NOMO-1 treated with DMSO at 0.1 percent for 48 hours (cell line): ENCODE data around the gene COBLL1.
"Not testable (repeated sequence)": the region's sequence is repeated elsewhere in the genome, so short reads cannot be mapped to it uniquely, and the experiment has no call there.

ENCODE experiments used
- DNase-seq: peaks from one replicate; lab custom pipeline; 2025; ENCODE audit not compliant: unreplicated experiment; lab: John Stamatoyannopoulos, UW

The COBLL1 gene

GRCh38 chr2:164717000-164717803 is 124.4 kb downstream of the COBLL1 start:
- peak; percentile 8 for DNase-seq

DNA sequence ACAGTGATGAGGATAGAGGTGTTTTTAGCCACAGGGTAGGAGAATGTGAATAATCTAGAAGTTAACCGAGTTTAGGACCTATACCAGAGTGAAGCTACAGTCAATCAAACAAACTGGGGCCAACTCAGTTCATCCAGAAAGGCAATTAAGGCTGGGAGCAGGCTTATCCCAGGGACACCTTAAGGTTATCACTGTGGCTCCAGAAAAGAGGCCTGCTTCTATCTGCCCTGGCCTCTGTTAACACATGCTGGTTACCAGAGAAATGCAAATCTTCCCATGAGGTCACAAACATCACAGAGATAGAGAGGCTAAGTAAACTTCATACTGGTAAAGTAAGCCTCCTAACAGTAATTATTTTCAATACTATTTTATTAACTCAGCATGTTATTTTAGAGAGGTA is 127.2 kb downstream of the COBLL1 start:
- no peak for DNase-seq

DNA sequence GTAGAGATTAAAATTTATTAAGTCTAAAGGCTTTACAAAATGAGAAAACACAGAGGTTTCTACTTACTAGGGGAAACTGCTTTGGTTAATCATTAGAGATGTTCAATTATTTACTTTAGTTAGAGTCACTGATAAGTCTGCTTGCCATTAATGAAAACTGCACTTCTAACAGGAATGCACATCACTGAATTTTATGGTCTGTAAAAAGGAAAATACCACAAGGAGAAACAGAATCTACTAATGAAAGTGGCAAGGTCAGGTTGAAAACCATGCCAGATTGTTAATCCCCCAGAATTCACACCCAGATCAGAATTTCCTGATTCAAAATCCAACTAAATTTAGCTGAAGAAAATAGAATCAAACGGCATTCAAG is 129.9 kb downstream of the COBLL1 start:
- DNase-seq: no peak

- no peak for DNase-seq
Observed at GRCh38 chr2:164710837-164711765, 130.5 kb downstream of the COBLL1 start.

GRCh38 chr2:164710252-164710836 is 131.3 kb downstream of the COBLL1 start:
- not testable (repeated sequence) for DNase-seq

- no peak for DNase-seq
Observed at GRCh38 chr2:164706522-164706921, 135.1 kb downstream of the COBLL1 start.

DNA sequence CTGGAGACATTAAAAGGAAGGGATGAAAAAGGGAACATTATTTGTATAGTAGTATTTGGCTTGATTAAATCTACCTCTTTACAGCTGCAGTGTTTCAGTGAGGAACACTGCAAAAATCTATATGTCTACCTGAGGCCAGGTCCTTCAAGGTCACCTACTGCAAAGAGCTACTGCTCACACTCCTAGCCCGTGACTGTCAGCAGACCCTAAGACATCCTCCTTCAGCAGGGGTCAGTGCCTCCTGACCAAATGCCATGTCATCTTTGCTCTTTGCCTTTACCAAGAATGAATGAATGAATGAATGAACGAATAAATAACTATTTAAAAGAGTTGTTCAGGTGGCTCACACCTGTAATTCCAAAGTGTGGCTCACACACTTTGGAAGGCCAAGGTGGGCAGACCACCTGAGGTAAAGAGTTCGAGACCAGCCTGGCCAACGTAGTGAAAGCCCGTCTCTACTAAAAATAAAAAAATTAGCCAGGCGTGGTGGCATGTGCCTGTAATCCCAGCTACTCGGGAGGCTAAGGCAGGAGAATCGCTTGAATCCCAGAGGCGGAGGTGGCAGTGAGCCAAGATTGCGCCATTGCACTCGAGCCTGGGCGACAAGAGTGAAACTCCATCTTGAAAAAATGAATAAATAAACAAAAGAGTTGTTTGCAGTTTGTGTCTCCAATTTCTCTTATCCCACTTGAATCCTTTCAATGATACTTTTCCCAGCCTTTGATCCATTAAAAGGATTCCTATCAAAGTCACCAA is 136.0 kb downstream of the COBLL1 start:
- no peak for DNase-seq

- DNase-seq: no peak
Observed at GRCh38 chr2:164703915-164704706, 137.5 kb downstream of the COBLL1 start.

DNA sequence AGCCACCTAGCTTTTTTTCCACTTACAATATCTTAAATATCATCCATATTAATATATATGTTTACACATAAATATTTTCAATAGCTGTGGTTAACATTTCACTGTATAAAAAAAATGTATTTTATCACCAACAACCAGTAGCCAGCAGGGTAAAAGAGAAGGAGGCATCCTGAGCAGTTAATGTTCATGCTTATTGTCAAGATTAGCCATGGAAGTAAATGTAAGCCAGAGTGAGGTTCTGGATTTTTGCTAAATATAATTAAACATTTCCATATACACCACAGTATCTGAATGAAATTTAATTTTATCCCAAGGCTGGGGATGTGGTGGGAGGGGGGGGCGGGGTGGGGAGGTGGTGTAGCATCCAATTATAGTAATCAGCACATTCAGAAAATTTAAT is 140.1 kb downstream of the COBLL1 start:
- no peak for DNase-seq

- DNase-seq: no peak
Observed at GRCh38 chr2:164700390-164700789, 141.2 kb downstream of the COBLL1 start.

DNA sequence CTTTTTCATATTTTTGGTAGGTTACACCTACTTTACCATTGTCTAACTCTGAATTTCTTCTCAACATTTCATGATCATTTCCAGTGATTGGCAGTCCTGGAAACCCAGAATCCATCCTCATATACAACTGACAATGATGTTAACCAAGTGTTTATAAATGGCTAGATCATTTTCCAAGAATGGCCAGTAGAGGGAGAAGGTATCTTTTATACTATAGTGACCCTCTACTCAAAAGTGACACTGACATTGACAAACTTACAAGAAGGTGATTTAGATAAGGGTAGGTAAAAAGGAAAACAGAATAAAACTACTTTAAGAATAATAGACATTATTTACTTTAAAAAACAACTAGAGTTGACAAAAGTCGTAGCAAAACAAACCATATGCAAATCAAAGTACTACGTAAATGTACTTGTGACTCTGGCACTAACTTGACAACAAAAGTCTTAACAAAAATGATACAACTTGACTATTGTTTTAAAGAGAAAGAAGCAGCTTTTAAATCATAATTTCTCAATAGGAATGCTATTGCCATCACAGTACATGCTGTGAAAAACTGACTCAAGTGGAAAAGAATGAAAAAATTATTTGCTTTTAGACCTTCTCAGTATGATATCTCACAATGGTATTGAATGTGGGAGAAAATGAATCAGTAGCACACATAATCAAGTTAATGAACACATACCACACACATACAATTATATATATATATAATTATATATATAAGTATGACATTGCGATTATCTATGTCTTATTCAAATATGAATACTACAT is 143.7 kb downstream of the COBLL1 start:
- no peak for DNase-seq

GRCh38 chr2:164696634-164697033 is 145.0 kb downstream of the COBLL1 start:
- DNase-seq: no peak

DNA sequence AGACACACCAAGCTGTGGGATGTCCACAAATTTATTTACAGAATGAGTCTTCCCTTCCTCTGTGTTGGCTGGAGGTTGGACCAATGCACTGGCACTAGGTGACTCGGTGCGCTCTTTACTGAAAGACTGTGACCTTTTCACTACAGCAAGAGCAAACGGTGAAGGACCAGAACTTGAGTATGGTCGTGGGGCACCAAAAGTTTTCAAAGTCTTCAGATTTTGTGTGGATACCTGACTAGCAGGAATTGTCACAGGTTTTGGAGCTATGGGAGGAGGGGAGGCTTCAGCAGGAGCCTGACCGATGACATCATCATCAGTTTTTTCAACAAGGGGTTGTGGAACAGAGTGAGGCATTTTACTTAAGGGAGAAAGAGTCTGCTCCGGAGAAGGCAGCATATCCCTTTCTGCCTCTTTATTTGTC is 147.3 kb downstream of the COBLL1 start:
- no peak for DNase-seq

- no peak for DNase-seq
Observed at GRCh38 chr2:164693834-164694233, 147.8 kb downstream of the COBLL1 start.

- DNase-seq: no peak
Observed at GRCh38 chr2:164693390-164693789, 148.2 kb downstream of the COBLL1 start.

GRCh38 chr2:164692958-164693357 is 148.7 kb downstream of the COBLL1 start:
- DNase-seq: no peak

DNA sequence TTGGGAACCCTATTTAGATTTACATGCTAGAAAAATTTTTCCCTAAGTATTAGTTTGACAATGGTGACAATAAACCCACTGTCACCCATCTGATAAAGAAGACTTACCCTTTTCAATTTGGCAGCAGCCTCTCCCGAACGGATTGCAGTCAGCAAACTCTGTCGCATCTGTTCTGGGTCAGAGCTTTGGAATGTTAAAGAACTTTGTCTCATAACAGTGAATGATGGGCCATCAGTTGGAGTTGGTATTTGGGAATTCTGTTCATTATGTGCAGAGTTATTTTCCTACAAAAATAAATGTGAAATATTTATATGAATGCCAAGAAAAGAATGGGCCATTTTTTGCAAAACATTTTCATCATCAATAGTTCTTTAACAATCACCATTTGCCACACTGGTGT is 149.5 kb downstream of the COBLL1 start:
- no peak for DNase-seq

GRCh38 chr2:164691346-164691887 is 150.2 kb downstream of the COBLL1 start:
- DNase-seq: no peak

DNA sequence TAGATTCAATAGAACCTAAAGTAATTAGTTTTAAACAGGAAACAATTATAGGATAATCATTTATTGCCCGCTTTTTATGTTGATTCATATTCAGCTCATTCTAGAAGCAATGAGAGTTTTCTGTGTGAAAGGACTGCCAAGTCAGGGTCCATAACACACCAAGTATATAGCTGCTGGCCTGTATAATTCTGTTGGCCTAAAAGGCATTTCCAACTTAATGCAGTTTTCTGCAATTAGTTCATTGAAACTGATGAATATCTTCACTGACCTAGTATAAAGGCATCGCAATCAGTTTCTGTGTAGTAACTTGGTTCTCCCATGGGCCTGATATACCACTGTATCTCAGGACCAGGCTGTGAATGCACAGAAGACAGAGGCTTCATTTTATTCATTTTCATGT is 151.3 kb downstream of the COBLL1 start:
- no peak for DNase-seq
